Measurements from ENCODE around the gene ERG28. TPM values are rescaled to one million over a fixed set of nuclear protein-coding genes. Genes with fewer than 3 reads are reported as not detected.

Gene ERG28
- polyA plus RNA-seq, 3 donors from 2014 or later, result 28.7 to 34.4 (median 32.4) TPM

DNA sequence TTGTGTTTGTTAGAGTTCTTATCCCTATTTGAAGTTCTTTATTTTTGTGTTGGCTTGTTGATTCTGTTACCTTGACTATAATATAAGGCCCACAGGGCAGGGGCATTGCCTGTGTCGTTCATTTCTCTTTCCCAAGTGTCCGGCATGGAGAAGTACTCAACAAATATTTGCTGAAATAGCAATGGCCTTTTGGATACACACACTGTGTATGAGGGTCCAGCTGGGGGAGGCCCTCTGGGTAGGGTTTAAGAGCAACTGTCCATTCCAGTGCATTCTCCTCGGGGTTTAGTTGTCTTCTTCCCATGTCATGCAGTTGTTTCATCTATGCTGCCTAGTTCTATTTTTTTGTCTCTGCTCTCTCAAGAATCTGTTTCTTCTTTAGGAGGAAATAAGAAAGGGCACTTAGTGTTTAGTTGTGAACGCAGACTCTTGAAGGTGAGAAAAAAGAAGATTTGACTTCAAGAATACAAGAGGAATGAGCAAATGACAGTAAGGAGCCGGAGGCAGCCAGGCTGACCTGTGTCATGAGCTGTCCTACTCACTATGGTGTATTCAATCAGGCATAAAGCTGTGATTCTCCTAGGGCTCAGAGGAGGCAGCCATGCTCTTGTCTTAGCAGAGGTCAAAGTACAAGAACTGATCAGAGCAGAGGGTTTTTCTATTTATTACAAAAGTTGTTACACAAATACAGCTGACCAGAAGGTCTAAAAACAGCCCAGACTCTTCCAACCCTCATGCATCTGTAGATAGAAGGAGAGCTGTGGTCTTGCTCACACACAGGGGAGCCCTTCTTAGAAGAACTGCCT is 10.2 kb downstream of the ERG28 start:
- Mint-ChIP-seq H3K36me3 (peaks cover 27 to 45% (median 35%) of the 10 kb centered on the region in 3 donors), H3K27me3 (ENCODE audit: low read depth in 3 of 3) (peaks cover 0 to 3% (median 2%) of the 10 kb centered on the region in 3 donors), H3K27ac (peak overlapping the region in 1 of 6 donors; percentile 36)

DNA sequence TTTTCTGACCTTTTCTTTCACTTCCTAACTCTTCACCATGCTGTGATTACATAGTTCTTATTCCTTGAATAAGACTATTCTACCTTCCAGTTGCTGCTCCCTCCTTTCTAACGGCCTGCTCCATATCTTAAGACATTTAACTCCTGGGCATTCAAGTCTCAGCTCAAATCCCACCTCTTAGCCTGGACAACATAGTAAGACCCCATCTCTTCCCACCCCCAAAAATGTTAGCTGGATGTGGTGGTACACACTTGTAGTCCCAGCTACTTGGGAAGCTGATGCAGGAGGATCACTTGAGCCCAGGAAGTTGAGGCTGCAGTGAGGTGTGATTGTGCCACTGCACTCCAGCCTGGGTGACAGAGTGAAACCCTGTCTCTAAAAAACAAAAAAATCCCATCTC is 10.9 kb downstream of the ERG28 start:
- H3K4me1 Mint-ChIP-seq, result no peaks in the 10 kb centered on the region
- H3K9me3 Mint-ChIP-seq, result no peaks in the 10 kb centered on the region
- no peak for DNase-seq
- H3K27me3 Mint-ChIP-seq (ENCODE audit: low read depth in 3 of 3), result peaks cover 0 to 3% (median 2%) of the 10 kb centered on the region in 3 donors
- no peak overlapping the region for H3K4me3 Mint-ChIP-seq
- H3K36me3 Mint-ChIP-seq, result peaks cover 27 to 47% (median 35%) of the 10 kb centered on the region in 3 donors
- H3K27ac Mint-ChIP-seq, result peak overlapping the region in 1 of 6 donors; percentile 64

More for the DNA sequence above, 10.2 kb downstream of the ERG28 start:
- no peak for DNase-seq
- Mint-ChIP-seq H3K9me3 (no peaks in the 10 kb centered on the region), H3K4me3 (no peak overlapping the region), H3K4me1 (no peaks in the 10 kb centered on the region)

DNA sequence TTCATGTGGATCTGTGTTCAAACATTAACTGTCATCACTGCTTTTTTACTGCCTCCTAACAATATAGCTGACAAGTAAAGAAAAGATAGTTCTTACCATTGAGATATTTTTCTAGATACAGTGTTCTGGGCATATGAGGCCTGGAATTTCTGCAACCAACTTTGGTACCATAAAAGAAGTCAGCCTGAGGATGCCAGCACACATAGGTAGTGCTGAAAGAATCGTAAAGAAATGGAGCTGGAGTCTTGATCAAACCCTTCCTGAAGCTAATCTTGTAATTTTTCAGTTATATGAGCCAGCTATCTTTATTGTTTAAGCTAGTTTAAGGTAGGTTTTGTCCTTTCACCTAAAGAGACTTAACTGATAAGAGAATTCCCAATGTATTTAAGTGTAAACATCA is 11.3 kb downstream of the ERG28 start:
- Mint-ChIP-seq H3K36me3 (peaks cover 27 to 49% (median 35%) of the 10 kb centered on the region in 3 donors), H3K4me3 (no peak overlapping the region), H3K27me3 (ENCODE audit: low read depth in 3 of 3) (peaks cover 0 to 3% (median 2%) of the 10 kb centered on the region in 3 donors)

DNA sequence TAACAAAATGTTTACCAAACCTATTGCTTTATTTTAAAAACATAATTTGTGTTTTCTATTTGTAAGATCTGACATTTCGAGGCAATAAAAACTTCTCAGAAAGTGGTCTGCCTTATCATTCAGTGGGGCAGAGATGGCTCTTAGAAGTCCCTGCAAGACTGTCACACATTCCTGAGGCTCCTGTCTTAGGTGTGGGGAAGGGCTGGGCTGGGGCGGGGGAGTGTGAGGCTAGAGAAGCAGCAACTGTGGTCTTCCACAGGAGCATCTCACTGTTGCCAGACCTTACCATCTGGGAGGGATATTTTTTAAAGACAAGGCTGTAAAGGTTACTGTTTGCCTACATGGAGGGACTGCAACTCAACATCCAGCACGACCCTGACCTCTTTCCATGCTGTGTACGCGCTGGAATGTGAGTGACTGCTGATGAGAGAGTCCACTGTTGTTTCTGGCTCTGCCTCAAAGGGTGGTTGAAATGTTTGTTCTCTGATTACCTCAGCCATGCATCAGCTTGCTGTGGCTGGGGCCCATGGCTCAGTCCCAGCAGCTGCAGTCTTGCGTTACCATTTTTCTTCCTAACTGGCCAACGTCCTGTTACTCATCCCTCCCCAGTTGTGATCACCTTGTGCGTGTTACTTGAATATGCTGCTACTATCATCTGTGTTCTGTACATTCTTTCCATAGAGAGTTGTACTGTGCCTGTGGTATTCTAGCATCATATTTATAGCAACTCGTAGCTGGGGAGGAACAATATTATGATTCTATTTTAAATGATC is 12.4 kb downstream of the ERG28 start:
- Mint-ChIP-seq H3K4me1 (no peaks in the 10 kb centered on the region), H3K27ac (peak overlapping the region in 1 of 6 donors; percentile 57), H3K36me3 (peaks cover 25 to 47% (median 35%) of the 10 kb centered on the region in 3 donors), H3K9me3 (no peaks in the 10 kb centered on the region), H3K4me3 (no peak overlapping the region), H3K27me3 (ENCODE audit: low read depth in 3 of 3) (peaks cover 0 to 3% (median 2%) of the 10 kb centered on the region in 3 donors)
- DNase-seq, result no peak

More for the DNA sequence above, 11.3 kb downstream of the ERG28 start:
- no peak overlapping the region for H3K27ac Mint-ChIP-seq
- no peak for DNase-seq
- H3K9me3 Mint-ChIP-seq, result no peaks in the 10 kb centered on the region
- no peaks in the 10 kb centered on the region for H3K4me1 Mint-ChIP-seq

DNA sequence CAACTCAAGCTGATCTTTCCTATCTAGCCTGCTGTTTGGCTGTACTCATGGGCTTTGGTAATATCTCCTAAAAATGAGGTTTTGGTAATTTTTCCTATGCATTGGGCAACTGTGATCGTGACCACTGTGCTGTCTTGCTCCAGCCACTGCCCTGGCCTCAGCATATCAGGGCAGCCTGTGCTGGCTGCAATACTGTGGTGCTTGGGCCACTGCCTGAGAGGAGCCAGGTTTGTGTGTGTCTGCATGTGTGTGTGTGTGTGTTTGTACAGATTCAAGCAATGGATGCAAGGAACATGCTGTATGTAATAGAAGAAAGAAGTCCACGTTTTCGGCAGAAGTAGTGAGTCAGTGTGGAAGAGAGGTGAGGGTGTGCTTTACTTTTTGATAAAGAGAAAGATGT is 13.0 kb downstream of the ERG28 start:
- Mint-ChIP-seq H3K27ac (peak overlapping the region in 2 of 6 donors; percentile 3 to 57), H3K36me3 (peaks cover 25 to 43% (median 35%) of the 10 kb centered on the region in 3 donors), H3K4me3 (no peak overlapping the region), H3K27me3 (ENCODE audit: low read depth in 3 of 3) (peaks cover 0 to 3% (median 2%) of the 10 kb centered on the region in 3 donors), H3K9me3 (no peaks in the 10 kb centered on the region), H3K4me1 (no peaks in the 10 kb centered on the region)
- DNase-seq, result no peak

DNA sequence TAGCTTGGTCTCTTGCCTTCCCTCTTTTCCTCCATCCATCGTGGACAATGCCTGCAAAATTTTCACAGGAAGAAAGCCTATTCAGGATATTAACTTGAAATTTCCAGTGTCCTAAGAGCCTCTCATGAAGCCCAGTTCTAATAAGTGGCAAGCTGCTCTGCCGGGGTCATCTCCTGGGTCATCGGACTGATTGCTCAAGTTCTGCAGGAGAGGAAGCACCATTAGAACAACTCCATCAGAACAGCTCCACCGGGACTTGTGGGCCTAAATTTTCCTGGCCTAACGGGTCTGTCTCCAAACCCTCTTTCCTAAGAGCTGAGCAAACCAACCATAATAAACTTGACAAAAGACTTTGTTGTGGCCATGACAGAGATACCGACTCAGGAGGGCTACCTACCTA is 13.9 kb downstream of the ERG28 start:
- Mint-ChIP-seq H3K27me3 (ENCODE audit: low read depth in 3 of 3) (peaks cover 0 to 3% (median 2%) of the 10 kb centered on the region in 3 donors), H3K36me3 (peaks cover 24 to 42% (median 35%) of the 10 kb centered on the region in 3 donors), H3K27ac (no peak overlapping the region), H3K9me3 (no peaks in the 10 kb centered on the region), H3K4me1 (no peaks in the 10 kb centered on the region), H3K4me3 (no peak overlapping the region)
- DNase-seq, result no peak

DNA sequence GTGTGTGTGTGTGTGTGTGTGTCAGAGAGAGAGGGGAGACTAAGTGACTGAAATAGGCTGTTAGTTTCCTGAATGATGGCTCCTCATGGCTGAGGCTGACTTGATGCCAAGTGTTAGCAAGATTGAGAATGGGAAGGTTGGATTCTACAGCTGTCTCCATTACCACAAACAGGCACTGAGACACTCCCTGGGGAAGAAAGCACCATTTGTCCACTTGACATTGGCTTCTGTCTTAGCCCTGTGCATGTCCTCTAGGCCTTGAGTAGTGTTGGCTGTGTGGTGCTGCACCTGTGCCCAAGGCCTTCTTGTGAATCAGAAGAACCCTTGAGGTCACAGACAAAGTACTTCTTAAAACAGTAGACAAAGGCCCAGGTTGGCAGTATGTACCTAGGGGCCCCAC is 15.6 kb downstream of the ERG28 start:
- DNase-seq, result no peak
- Mint-ChIP-seq H3K36me3 (peaks cover 12 to 33% (median 25%) of the 10 kb centered on the region in 3 donors), H3K9me3 (no peaks in the 10 kb centered on the region), H3K4me1 (no peaks in the 10 kb centered on the region), H3K4me3 (no peak overlapping the region), H3K27ac (no peak overlapping the region), H3K27me3 (ENCODE audit: low read depth in 3 of 3) (peaks cover 0 to 3% (median 0%) of the 10 kb centered on the region in 3 donors)

DNA sequence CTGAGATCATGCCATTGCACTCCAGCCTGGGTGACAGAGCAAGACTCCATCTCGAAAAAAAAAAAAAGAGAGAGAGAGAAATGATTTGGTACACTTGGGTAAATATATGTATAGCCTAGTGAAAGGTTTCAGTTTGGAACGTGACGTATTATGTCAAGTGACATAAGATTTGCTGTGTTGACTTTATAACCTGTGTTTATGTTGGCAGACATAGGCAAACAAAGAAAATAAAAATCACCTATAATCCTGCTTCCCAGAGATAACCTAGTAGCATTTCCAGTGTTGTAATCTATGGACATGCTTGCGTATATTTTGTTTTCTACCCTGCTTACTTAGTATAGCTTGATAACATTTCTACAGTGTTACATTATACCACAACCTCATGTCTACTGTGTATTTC is 16.7 kb downstream of the ERG28 start:
- peaks cover 0 to 3% (median 0%) of the 10 kb centered on the region in 3 donors for H3K27me3 Mint-ChIP-seq (ENCODE audit: low read depth in 3 of 3)
- H3K4me1 Mint-ChIP-seq, result no peaks in the 10 kb centered on the region
- no peak for DNase-seq
- H3K4me3 Mint-ChIP-seq, result no peak overlapping the region
- no peak overlapping the region for H3K27ac Mint-ChIP-seq
- H3K36me3 Mint-ChIP-seq, result peaks cover 3 to 25% (median 20%) of the 10 kb centered on the region in 3 donors
- H3K9me3 Mint-ChIP-seq, result no peaks in the 10 kb centered on the region

DNA sequence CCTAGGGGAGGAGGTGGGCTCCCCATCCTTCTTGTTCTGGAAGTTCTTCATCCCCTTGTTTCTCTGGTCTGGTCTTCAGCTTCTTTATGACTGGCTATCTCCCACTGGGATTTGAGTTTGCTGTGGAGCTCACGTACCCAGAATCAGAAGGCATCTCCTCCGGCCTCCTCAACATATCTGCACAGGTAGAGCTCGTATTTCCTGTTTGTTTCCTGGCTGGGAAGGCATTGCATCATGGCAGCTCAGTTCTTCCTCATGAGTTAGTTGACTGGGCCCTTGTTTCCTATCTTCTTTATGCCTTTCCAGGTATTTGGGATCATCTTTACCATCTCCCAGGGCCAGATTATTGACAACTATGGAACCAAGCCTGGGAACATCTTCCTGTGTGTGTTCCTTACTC is 19.8 kb downstream of the ERG28 start:
- no peak for DNase-seq
- H3K27ac Mint-ChIP-seq, result no peak overlapping the region
- peaks cover 0 to 17% (median 15%) of the 10 kb centered on the region in 3 donors for H3K36me3 Mint-ChIP-seq

DNA sequence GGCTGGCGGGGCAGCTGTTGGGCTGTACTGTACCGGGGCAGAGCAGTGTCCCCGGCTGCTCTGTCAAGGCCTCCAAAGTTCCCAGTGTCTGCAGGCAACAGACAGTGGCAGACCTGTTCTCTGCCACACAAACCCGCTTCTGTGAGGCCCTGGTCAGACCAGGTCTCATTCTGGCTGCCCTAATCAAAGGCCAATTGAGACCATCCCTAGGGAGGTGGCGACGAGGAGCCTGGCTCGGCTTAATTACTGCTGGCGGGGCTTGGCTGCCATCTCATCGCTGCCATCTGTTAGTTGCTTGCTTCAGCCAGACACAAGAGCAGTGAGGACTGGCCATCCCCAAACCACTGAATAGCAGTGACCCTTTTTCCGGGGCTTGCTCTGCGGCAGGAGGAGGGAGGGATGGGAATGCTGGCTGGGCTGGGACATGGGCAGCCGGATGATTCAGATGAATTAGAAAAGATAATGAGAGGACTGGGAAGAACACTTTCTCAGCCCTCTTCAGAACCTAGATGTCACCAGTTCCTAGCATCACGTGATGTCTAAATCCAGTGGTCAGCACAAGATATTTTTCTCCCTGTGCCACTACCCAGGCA is 24.5 kb downstream of the ERG28 start:
- Mint-ChIP-seq H3K36me3 (peaks cover 0 to 14% (median 6%) of the 10 kb centered on the region in 3 donors), H3K27me3 (ENCODE audit: low read depth in 3 of 3) (no peaks in the 10 kb centered on the region), H3K4me3 (no peak overlapping the region), H3K27ac (no peak overlapping the region), H3K4me1 (no peaks in the 10 kb centered on the region), H3K9me3 (no peaks in the 10 kb centered on the region)
- no peak for DNase-seq

More for the DNA sequence above, 19.8 kb downstream of the ERG28 start:
- no peaks in the 10 kb centered on the region for H3K9me3 Mint-ChIP-seq
- no peaks in the 10 kb centered on the region for H3K27me3 Mint-ChIP-seq (ENCODE audit: low read depth in 3 of 3)
- H3K4me1 Mint-ChIP-seq, result no peaks in the 10 kb centered on the region
- no peak overlapping the region for H3K4me3 Mint-ChIP-seq

DNA sequence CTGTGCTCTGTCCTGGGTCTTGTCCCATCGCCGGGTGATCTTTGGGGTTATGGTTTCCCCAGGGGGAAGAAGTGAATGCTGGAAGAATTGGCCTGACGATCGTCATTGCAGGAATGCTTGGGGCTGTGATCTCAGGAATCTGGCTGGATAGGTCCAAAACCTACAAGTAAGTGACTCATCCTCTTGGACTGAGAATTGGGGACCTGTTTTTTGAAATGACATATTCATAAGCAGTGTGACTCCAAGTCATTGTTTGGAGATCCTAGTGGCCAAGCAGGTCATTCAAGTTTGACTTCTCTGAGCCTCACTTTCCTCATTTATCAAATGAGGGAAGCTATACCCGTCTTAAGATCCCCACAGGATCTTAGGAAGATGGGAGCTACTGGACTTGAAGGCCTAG is 25.8 kb downstream of the ERG28 start:
- Mint-ChIP-seq H3K27ac (no peak overlapping the region), H3K4me1 (no peaks in the 10 kb centered on the region), H3K9me3 (no peaks in the 10 kb centered on the region), H3K27me3 (ENCODE audit: low read depth in 3 of 3) (no peaks in the 10 kb centered on the region), H3K36me3 (peaks cover 0 to 11% (median 6%) of the 10 kb centered on the region in 3 donors), H3K4me3 (no peak overlapping the region)
- DNase-seq, result no peak

DNA sequence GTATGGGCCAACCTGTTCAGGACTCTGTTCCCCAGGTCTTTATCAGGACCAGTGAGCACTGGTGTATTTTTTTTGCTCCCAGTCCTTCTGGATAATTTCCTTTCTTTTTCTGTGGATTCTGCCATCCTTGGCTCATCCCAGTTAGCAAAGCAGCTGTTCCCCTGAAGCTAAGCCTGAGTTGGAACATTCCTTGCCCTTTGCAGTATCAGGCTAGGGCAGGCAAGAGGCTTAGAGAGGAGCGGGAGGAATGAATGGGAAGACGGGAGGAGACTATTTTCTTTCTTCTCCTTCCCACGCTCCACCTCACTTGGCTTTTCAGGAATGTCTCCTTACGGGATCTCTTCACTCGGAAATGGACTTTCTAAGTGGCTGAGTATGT is 29.2 kb downstream of the ERG28 start:
- H3K9me3 Mint-ChIP-seq, result no peaks in the 10 kb centered on the region
- H3K27ac Mint-ChIP-seq, result no peak overlapping the region
- H3K4me1 Mint-ChIP-seq, result no peaks in the 10 kb centered on the region
- H3K36me3 Mint-ChIP-seq, result peaks cover 0 to 7% (median 5%) of the 10 kb centered on the region in 3 donors
- no peak overlapping the region for H3K4me3 Mint-ChIP-seq
- no peak for DNase-seq
- peaks cover 0 to 2% (median 0%) of the 10 kb centered on the region in 3 donors for H3K27me3 Mint-ChIP-seq (ENCODE audit: low read depth in 3 of 3)

DNA sequence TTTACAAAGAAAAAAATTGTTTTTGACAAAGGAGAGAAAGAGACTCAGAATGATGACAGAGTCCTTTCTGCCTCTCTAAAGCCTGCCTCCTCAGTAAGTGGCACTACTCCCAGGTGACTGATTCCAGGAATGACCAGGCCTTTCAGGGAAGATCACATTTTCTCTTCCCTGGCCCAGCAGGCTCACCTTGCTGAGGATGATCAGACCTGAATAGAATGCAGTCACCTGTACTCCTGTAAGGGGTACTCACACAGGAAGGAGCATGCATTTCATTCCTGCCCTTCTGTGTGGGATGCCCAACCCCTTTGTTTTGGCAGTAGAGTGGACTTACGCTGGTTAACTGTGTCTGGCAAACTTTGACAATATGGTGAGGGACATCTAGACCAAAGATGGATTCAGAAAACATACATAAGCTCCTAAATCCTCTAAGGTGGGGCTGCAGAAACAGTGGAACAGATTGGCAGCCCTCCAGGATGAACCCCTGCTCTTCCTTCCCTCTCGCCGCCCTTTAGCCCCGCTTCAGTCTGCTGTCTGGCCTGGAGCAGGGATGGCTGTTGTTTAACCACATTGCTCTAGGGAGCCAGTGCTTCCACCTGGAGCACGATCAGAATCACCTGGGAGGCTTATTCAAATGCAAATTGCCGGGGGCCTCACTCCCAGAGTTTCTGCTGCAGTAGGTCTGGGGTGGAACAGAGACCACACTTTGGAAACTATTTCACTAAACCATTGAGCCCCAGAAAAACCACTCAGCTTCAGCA is 29.8 kb downstream of the ERG28 start:
- no peaks in the 10 kb centered on the region for H3K9me3 Mint-ChIP-seq
- no peak for DNase-seq
- no peaks in the 10 kb centered on the region for H3K4me1 Mint-ChIP-seq
- H3K4me3 Mint-ChIP-seq, result no peak overlapping the region
- peaks cover 0 to 2% (median 0%) of the 10 kb centered on the region in 3 donors for H3K27me3 Mint-ChIP-seq (ENCODE audit: low read depth in 3 of 3)
- peaks cover 0 to 8% (median 7%) of the 10 kb centered on the region in 3 donors for H3K36me3 Mint-ChIP-seq
- no peak overlapping the region for H3K27ac Mint-ChIP-seq
